GM21367 (cell line): ENCODE data around the gene ALKBH6.

ENCODE experiments used
- ATAC-seq: cut with Tn5 transposase; IDR thresholded peaks from one replicate; pipeline ENCODE4 v1.9.1; 2021; ENCODE audit not compliant: unreplicated experiment

ALKBH6 gene

DNA sequence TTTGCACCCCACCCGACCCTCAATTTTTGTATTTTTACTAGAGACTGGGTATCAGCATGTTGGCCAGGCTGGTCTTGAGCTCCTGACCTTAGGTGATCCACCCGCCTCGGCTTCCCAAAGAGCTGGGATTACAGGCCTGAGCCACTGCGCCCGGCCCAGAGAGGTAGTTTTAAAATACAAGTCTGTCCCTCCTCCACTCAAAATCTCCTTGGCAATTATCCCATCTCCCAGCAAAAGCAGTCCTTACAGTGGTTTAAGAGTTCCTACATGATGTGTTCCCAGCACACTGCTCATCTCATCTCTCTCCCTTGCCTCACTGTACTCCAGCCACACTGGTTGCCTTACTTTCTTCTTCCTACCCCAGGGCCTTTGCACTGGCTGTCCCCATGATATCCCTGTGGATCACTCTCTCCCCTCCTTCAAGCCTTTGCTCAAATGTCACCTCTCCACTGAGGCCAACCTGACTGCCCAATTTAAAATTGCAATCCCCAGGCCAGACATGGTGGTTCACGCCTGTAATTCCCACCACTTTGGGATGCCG lies 53.5 kb downstream of the ALKBH6 start:
- no peak for ATAC-seq

DNA sequence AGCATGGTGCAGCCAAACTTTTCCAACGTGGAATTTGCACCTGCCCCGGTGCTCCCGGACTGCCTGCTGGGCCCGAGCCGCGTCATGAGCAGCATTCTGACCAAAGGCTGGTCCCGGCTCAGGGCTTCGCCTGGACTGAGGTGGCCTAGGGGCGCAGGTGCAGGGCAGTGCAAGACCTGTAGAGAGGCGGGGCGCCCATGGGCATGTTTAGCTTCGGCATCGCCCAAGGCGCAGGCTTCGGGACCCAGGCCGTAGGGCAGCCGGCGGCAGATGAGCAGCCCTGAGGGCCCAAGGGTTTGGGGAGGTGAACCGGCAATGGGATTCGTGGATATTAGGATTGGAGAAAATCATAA lies 54.1 kb downstream of the ALKBH6 start:
- ATAC-seq = no peak
